Measurements from ENCODE around the gene YTHDF1. TPM values are rescaled to one million over a fixed set of nuclear protein-coding genes. Genes with fewer than 3 reads are reported as not detected.

The YTHDF1 gene
- total and polyA plus RNA-seq, 2 of the 8 experiments (the other 6 are each of a cell fraction or from before 2014, with no cell fraction given): 32.8 to 66.0 TPM

- TF ChIP-seq RNF2 (IDR thresholded peaks at IDR 0.05; ENCODE audit: borderline replicate concordance, low read depth, low read length, missing control alignments, poor library complexity, severe bottlenecking): no peak
- TF ChIP-seq MAFK (IDR thresholded peaks at IDR 0.05; ENCODE audit: low read depth, low read length): no peak
- TF ChIP-seq TCF12 (IDR thresholded peaks at IDR 0.05; ENCODE audit: low read depth, low read length): no peak
- TF ChIP-seq KDM5A (IDR thresholded peaks at IDR 0.05; ENCODE audit: low read length): no peak
- TF ChIP-seq EZH2 (IDR thresholded peaks at IDR 0.05; ENCODE audit: low read depth, low read length, severe bottlenecking): no peak
- no peak for TF ChIP-seq MAX (IDR thresholded peaks at IDR 0.05)
- 0 out of 4 replicates have a peak, but pooled peaks of 1 of the 2 experiments have one; percentile 69 for TF ChIP-seq HDAC2 (IDR thresholded peaks at IDR 0.05; ENCODE audit: borderline replicate concordance in 1 of 2, low read depth in 2 of 2, low read length in 2 of 2)
- peak; percentile 55 for TF ChIP-seq PHF8 (conservative IDR thresholded peaks at IDR 0.05; ENCODE audit: low read depth, low read length)
- TF ChIP-seq SIN3A (conservative IDR thresholded peaks at IDR 0.05 in 1 of 2, IDR thresholded peaks at IDR 0.05 in 1 of 2; ENCODE audit: low read depth in 1 of 2, low read length in 2 of 2): peak; percentile 70 to 83; a peak in 2 of 4 replicates
- TF ChIP-seq CHD1 (IDR thresholded peaks at IDR 0.05; ENCODE audit: low read depth, low read length): no peak
- TF ChIP-seq TAF1 (IDR thresholded peaks at IDR 0.05; ENCODE audit: low read depth, low read length): no peak
- no peak for TF ChIP-seq SRF (IDR thresholded peaks at IDR 0.05; ENCODE audit: low read depth, low read length)
- TF ChIP-seq RAD21 (IDR thresholded peaks at IDR 0.05 in 1 of 2, conservative IDR thresholded peaks at IDR 0.05 in 1 of 2; ENCODE audit: low read depth in 2 of 2, low read length in 2 of 2): peak; percentile 57 to 61
- peak; percentile 27; the same call in 1 of the 2 replicates for TF ChIP-seq GABPA (IDR thresholded peaks at IDR 0.05; ENCODE audit: borderline replicate concordance, insufficient read depth, low read length)
- TF ChIP-seq CTCF (IDR thresholded peaks at IDR 0.05; ENCODE audit: control extremely low read depth in 1 of 3, insufficient read depth in 1 of 3, low read depth in 1 of 3, low read length in 3 of 3): peak; percentile 44 to 65 (median 52)
Measured at GRCh38 chr20:63215101-63216040, 560 bp downstream of the YTHDF1 start (continued).

Data from H1 (cell line).